HepG2 (cell line): ENCODE data around the gene ELF1. TPM values are rescaled to one million over a fixed set of nuclear protein-coding genes. Genes with fewer than 3 reads are reported as not detected.

Experiments used
- MAX ChIP-seq: IDR thresholded peaks from 2 replicates; pipeline ENCODE4 v1.6.1; 2012; ENCODE audit warnings: inconsistent platforms
- NFRKB ChIP-seq: fragments of 450-650 bp; IDR thresholded peaks from 2 replicates; pipeline ENCODE4 v1.6.1; 2017
- PCBP2 ChIP-seq: fragments of 200-400 bp; formaldehyde crosslinking; optimal IDR thresholded peaks from 2 replicates; pipeline ENCODE3; 2018; ENCODE audit warnings: low read length, low read depth; ENCODE audit not compliant: poor library complexity, severe bottlenecking
- SOX5 ChIP-seq: IDR thresholded peaks from 2 replicates; pipeline ENCODE4 v1.6.1; 2016; ENCODE audit warnings: borderline replicate concordance
- ZMYM2 ChIP-seq: sonication (generic); formaldehyde crosslinking; IDR thresholded peaks from 2 replicates; pipeline ENCODE4 v1.8.0; 2022; ENCODE audit warnings: mild to moderate bottlenecking, missing genetic modification reagents
- ZNF20 ChIP-seq: sonication (generic); formaldehyde crosslinking; IDR thresholded peaks from 2 replicates; pipeline ENCODE4 v1.4.0; 2020; ENCODE audit warnings: mild to moderate bottlenecking, moderate library complexity, missing genetic modification reagents
- ZNF318 ChIP-seq: sonication (generic); formaldehyde crosslinking; IDR thresholded peaks from 2 replicates; pipeline ENCODE4 v1.4.0; 2020; ENCODE audit warnings: mild to moderate bottlenecking, missing genetic modification reagents
- ZNF432 ChIP-seq: sonication (generic); formaldehyde crosslinking; IDR thresholded peaks from 2 replicates; pipeline ENCODE4 v1.5.0; 2020; ENCODE audit warnings: missing genetic modification reagents, mild to moderate bottlenecking, borderline replicate concordance
- ZNF775 ChIP-seq: sonication (generic); formaldehyde crosslinking; IDR thresholded peaks from 2 replicates; pipeline ENCODE4 v1.4.0; 2020; ENCODE audit warnings: missing genetic modification reagents, mild to moderate bottlenecking, moderate library complexity, borderline replicate concordance
- polyA plus RNA-seq, 8 experiments: library from polyadenylated mRNA; depleted of rRNA in 3 of 8; stranded (reverse) in 7 of 8; unstranded in 1 of 8; fragments of >200 nt; fragmentation: Illumina TruSeq in 4 of 8; extraction: Trizol in 4 of 8; gene quantifications; 2 replicates each; pipeline versions ENCODE4 v1.2.1 to v1.2.3, GENCODE V29; 2011 to 2016; ENCODE audit warnings: low read depth in 4 of 8, missing spikeins in 1 of 8, mixed read lengths in 1 of 8; ENCODE audit not compliant: insufficient read depth in 1 of 8
- total RNA-seq, 5 experiments: library from RNA; depleted of rRNA; stranded (reverse); fragments of >200 nt; fragmentation: Illumina TruSeq; extraction: Trizol; gene quantifications; 2 replicates each; pipeline ENCODE4 v1.2.3, GENCODE V29; 2016; ENCODE audit warnings: low read depth in 1 of 5

ELF1 gene
- total and polyA plus RNA-seq, 2 of the 13 experiments (the other 11 are each of a cell fraction or from before 2014, with no cell fraction given), result 24.6 to 71.5 TPM

- TF ChIP-seq PCBP2, result no peak
- TF ChIP-seq ZNF318, result no peak
- TF ChIP-seq ZNF432, result no peak
- no peak for TF ChIP-seq SOX5
- no peak for TF ChIP-seq NFRKB
- TF ChIP-seq ZNF20 (CRISPR knock-in tag), result no peak
- no peak for TF ChIP-seq ZMYM2 (CRISPR knock-in tag)
- no peak for TF ChIP-seq MAX
- TF ChIP-seq ZNF775 (CRISPR knock-in tag), result no peak
These were observed 86.9 kb downstream of the ELF1 start (continued) for GRCh38 chr13:40932252-40932651.
